HCT116 (cell line): Measurements from ENCODE around the gene KRT38. TPM values are rescaled to one million over a fixed set of nuclear protein-coding genes. Genes with fewer than 3 reads are reported as not detected.

Experiments
- ATAC-seq: fragments of 200-7000 bp; cut with Tn5 transposase; 2 replicates; pipeline ENCODE4 v1.9.1; 2020; ENCODE audit warnings: mild to moderate bottlenecking, moderate library complexity
- BruUV-seq: library from RNA; stranded (reverse); fragments of 400-500 nt; replicated peaks from 2 replicates; lab custom pipeline; 2021; lab: Mats Ljungman, UMichigan
- CTCF ChIA-PET: fragments of 300-600 bp; sonication (Branson Sonifier 250); formaldehyde crosslinking; loops from one replicate; lab custom pipeline; 2021; ENCODE audit warnings: antibody characterized with exemption; lab: Charles Lee
- POLR2A ChIA-PET: fragments of 300-600, 350-600 bp; sonication (Branson Sonifier 250); formaldehyde crosslinking; loops from one replicate; lab custom pipeline; 2021; ENCODE audit warnings: antibody characterized with exemption; lab: Charles Lee
- RAD21 ChIA-PET, 2 experiments: fragments of 300-600 bp; sonication (Branson Sonifier 250); formaldehyde crosslinking; loops; one replicate each; lab custom pipeline; 2023; ENCODE audit warnings: low total read pairs in 2 of 2; ENCODE audit not compliant: uncharacterized antibody in 2 of 2, unreplicated experiment in 2 of 2, low non-redundant PET in 1 of 2; lab: Charles Lee
- DNase-seq: peaks from one replicate; pipeline ENCODE4 v3.0.0-alpha.2; 2010; ENCODE audit warnings: low read depth, low spot score
- H2AFZ ChIP-seq: fragments of 200-600 bp; shearing (Covaris generic), sonication (generic); 2 replicates; pipeline ENCODE4 v1.6.1; 2017; ENCODE audit warnings: low read depth, mixed run types, mixed read lengths, antibody characterized with exemption, low read length; ENCODE audit not compliant: poor library complexity, severe bottlenecking
- H3K27ac ChIP-seq: 2 replicates; pipeline ENCODE4 v1.5.1; 2012; ENCODE audit warnings: low read depth, low read length
- H3K27me3 ChIP-seq: fragments of 200-600 bp; sonication (generic); 2 replicates; pipeline ENCODE4 v1.6.1; 2016; ENCODE audit warnings: mixed run types, low read length, mixed read lengths; ENCODE audit not compliant: insufficient read depth
- H3K36me3 ChIP-seq, 2 experiments: fragments of 200-500 bp in 1 of 2; fragments of 200-600 bp in 1 of 2; sonication (Bioruptor generic) in 1 of 2; sonication (generic) in 1 of 2; 2 replicates each; pipeline versions ENCODE4 v1.5.1 to v1.6.1; 2014 to 2016; ENCODE audit warnings: low read length in 2 of 2, inconsistent platforms in 1 of 2, mixed read lengths in 1 of 2, mixed run types in 1 of 2; ENCODE audit not compliant: insufficient read depth in 2 of 2, control insufficient read depth in 1 of 2
- H3K4me1 ChIP-seq, 2 experiments: fragments of 200-600 bp in 1 of 2; sonication (generic) in 1 of 2; 2 replicates each; pipeline versions ENCODE4 v1.5.1 to v1.6.1; 2012 to 2017; ENCODE audit warnings: low read length in 2 of 2, inconsistent platforms in 1 of 2, mild to moderate bottlenecking in 1 of 2, mixed read lengths in 1 of 2, mixed run types in 1 of 2, moderate library complexity in 1 of 2; ENCODE audit not compliant: insufficient read depth in 2 of 2, control insufficient read depth in 1 of 2
- H3K4me2 ChIP-seq: fragments of 200-600 bp; sonication (generic); 2 replicates; pipeline ENCODE4 v1.6.1; 2017; ENCODE audit warnings: mixed run types, low read length, mixed read lengths
- H3K4me3 ChIP-seq, 2 experiments: fragments of 200-600 bp in 1 of 2; sonication (generic) in 1 of 2; replicated peaks in 1 of 2; 2 replicates each; pipeline ENCODE4 v1.5.1; 2011 to 2016; ENCODE audit warnings: low read length in 2 of 2, control low read depth in 1 of 2, low read depth in 1 of 2, mild to moderate bottlenecking in 1 of 2, mixed read lengths in 1 of 2, mixed run types in 1 of 2
- H3K79me2 ChIP-seq: fragments of 200-600 bp; sonication (generic); 2 replicates; pipeline ENCODE4 v1.6.1; 2017; ENCODE audit warnings: mild to moderate bottlenecking, mixed run types, low read length, moderate library complexity, mixed read lengths; ENCODE audit not compliant: insufficient read depth
- H3K9ac ChIP-seq: fragments of 200-600 bp; sonication (generic); 2 replicates; pipeline ENCODE4 v1.6.1; 2016; ENCODE audit warnings: low read length, mixed read lengths
- H3K9me2 ChIP-seq: fragments of 200-600 bp; sonication (generic), shearing (Covaris generic); 2 replicates; pipeline ENCODE4 v1.6.1; 2017; ENCODE audit warnings: mixed run types, mild to moderate bottlenecking, moderate library complexity; ENCODE audit not compliant: insufficient read depth
- H3K9me3 ChIP-seq, 2 experiments: fragments of 200-500 bp in 1 of 2; fragments of 200-600 bp in 1 of 2; sonication (Bioruptor generic) in 1 of 2; sonication (generic) in 1 of 2; 2 replicates each; pipeline ENCODE4 v1.6.1; 2014 to 2017; ENCODE audit warnings: low read length in 2 of 2, mixed read lengths in 2 of 2, inconsistent platforms in 1 of 2, low read depth in 1 of 2, mild to moderate bottlenecking in 1 of 2, mixed run types in 1 of 2, moderate library complexity in 1 of 2; ENCODE audit not compliant: control insufficient read depth in 1 of 2, insufficient read depth in 1 of 2
- H4K20me1 ChIP-seq: fragments of 200-600 bp; sonication (generic), shearing (Covaris generic); 2 replicates; pipeline ENCODE4 v1.6.1; 2017; ENCODE audit warnings: mixed run types, mild to moderate bottlenecking, moderate library complexity; ENCODE audit not compliant: insufficient read depth
- ATF3 ChIP-seq: IDR thresholded peaks from 2 replicates; pipeline ENCODE4 v1.6.1; 2012
- CTCF ChIP-seq, 3 experiments: fragments of 200-600 bp in 1 of 3; sonication (generic) in 1 of 3; IDR thresholded peaks in 2 of 3; conservative IDR thresholded peaks in 1 of 3; 2 replicates each; pipeline ENCODE4 v1.5.1; 2012 to 2017; ENCODE audit warnings: low read depth in 2 of 3, low read length in 2 of 3, antibody characterized with exemption in 1 of 3, borderline replicate concordance in 1 of 3, control low read depth in 1 of 3, mild to moderate bottlenecking in 1 of 3, mixed read lengths in 1 of 3, mixed run types in 1 of 3, moderate library complexity in 1 of 3; ENCODE audit not compliant: insufficient read depth in 1 of 3
- EZH2phosphoT487 ChIP-seq: fragments of 200-600 bp; IDR thresholded peaks from 2 replicates; pipeline ENCODE4 v1.6.1; 2018; ENCODE audit warnings: antibody characterized with exemption, borderline replicate concordance
- JUND ChIP-seq: IDR thresholded peaks from 2 replicates; pipeline ENCODE4 v1.6.1; 2012
- POLR2A ChIP-seq: IDR thresholded peaks from 2 replicates; pipeline ENCODE4 v1.7.0; 2011; ENCODE audit warnings: borderline replicate concordance; ENCODE audit not compliant: insufficient read depth, insufficient read length; ENCODE audit errors: extremely low read depth
- REST ChIP-seq: IDR thresholded peaks from 2 replicates; pipeline ENCODE4 v1.6.1; 2012; ENCODE audit warnings: low read depth
- SRF ChIP-seq: IDR thresholded peaks from 2 replicates; pipeline ENCODE4 v1.6.1; 2012; ENCODE audit warnings: low read depth
- TCF7L2 ChIP-seq: IDR thresholded peaks from 2 replicates; pipeline ENCODE4 v1.7.0; 2011; ENCODE audit warnings: borderline replicate concordance, inconsistent platforms; ENCODE audit not compliant: insufficient read depth, insufficient read length; ENCODE audit errors: extremely low read depth
- YY1 ChIP-seq: IDR thresholded peaks from 2 replicates; pipeline ENCODE4 v1.6.1; 2011; ENCODE audit warnings: low read length, low read depth, moderate library complexity, mild to moderate bottlenecking; ENCODE audit not compliant: insufficient replicate concordance; ENCODE audit errors: extremely low read depth
- ZBTB33 ChIP-seq: IDR thresholded peaks from 2 replicates; pipeline ENCODE4 v1.6.1; 2011; ENCODE audit warnings: mild to moderate bottlenecking, low read length, moderate library complexity; ENCODE audit not compliant: insufficient replicate concordance; ENCODE audit errors: extremely low read depth
- ZFX ChIP-seq: fragments of 450-650 bp; IDR thresholded peaks from 2 replicates; pipeline ENCODE4 v1.6.1; 2017
- ZNF274 ChIP-seq: fragments of 200-500 bp; sonication (Bioruptor generic); IDR thresholded peaks from 2 replicates; pipeline ENCODE4 v1.6.1; 2014; ENCODE audit warnings: mild to moderate bottlenecking, low read depth, low read length, inconsistent platforms
- intact Hi-C: fragments of 100-400 bp; cut with micrococcal nuclease; formaldehyde crosslinking; loops from 2 replicates; pipeline ENCODE4 v1.10.0; 2022
- total RNA-seq: library from RNA; stranded (reverse); gene quantifications from one replicate; pipeline ENCODE4 v1.2.1, GENCODE V29; 2021; ENCODE audit not compliant: unreplicated experiment

Gene KRT38
- total RNA-seq, 1 experiment from 2014 or later = not detected

GRCh38 chr17:41396340-41396739 is 44.4 kb downstream of the KRT38 start:
- POLR2A ChIA-PET = no interaction called here
- no peaks in the 10 kb centered on the region for H3K27me3 ChIP-seq
- no peaks in the 10 kb centered on the region for H3K36me3 ChIP-seq
- H4K20me1 ChIP-seq = no peaks in the 10 kb centered on the region
- H3K9me2 ChIP-seq = no peaks in the 10 kb centered on the region
- H3K4me2 ChIP-seq = no peak overlapping the region
- CTCF ChIA-PET = no interaction called here
- peaks cover 6 to 38% of the 10 kb centered on the region in 2 experiments; a peak in 3 of 4 replicates for H3K4me1 ChIP-seq
- DNase-seq = no peak
- intact Hi-C loops = no loop called here
- H3K9me3 ChIP-seq = peaks cover 0 to 5% of the 10 kb centered on the region in 2 experiments; a peak in 1 of 4 replicates
- TF ChIP-seq POLR2A = no peak
- TF ChIP-seq TCF7L2 = no peak
- no peak for TF ChIP-seq ZNF274
- TF ChIP-seq ATF3 = no peak
- TF ChIP-seq, all 23 proteins: peak for 0
- no TSS peak for BruUV-seq
- RAD21 ChIA-PET = no interaction called here
- H3K79me2 ChIP-seq = no peaks in the 10 kb centered on the region
- H3K4me3 ChIP-seq = no peak overlapping the region
- H3K27ac ChIP-seq = no peak overlapping the region
- no peak overlapping the region for H3K9ac ChIP-seq
- no peak overlapping the region for H2AFZ ChIP-seq
- no peak for ATAC-seq

- intact Hi-C loops = no loop called here
- Histone ChIP-seq H3K4me1 (peaks cover 6 to 32% of the 10 kb centered on the region in 2 experiments; a peak in 3 of 4 replicates), H2AFZ (no peak overlapping the region), H3K9me2 (no peaks in the 10 kb centered on the region), H3K9ac (no peak overlapping the region), H3K9me3 (peaks cover 0 to 5% of the 10 kb centered on the region in 2 experiments; a peak in 1 of 4 replicates), H3K27ac (no peak overlapping the region), H3K79me2 (no peaks in the 10 kb centered on the region), H3K4me3 (no peak overlapping the region), H4K20me1 (no peaks in the 10 kb centered on the region), H3K36me3 (no peaks in the 10 kb centered on the region), H3K4me2 (no peak overlapping the region), H3K27me3 (no peaks in the 10 kb centered on the region)
- ChIA-PET RAD21 (no interaction called here), POLR2A (no interaction called here), CTCF (no interaction called here)
- DNase-seq (no peak), ATAC-seq (no peak)
- no TSS peak for BruUV-seq
- TF ChIP-seq ZFX (no peak), YY1 (no peak), ZBTB33 (no peak), JUND (no peak), REST (no peak), EZH2phosphoT487 (no peak), SRF (no peak), CTCF (IDR thresholded peaks at IDR 0.05 in 2 of 3, conservative IDR thresholded peaks at IDR 0.05 in 1 of 3; ENCODE audit: borderline replicate concordance in 1 of 3, insufficient read depth in 1 of 3, low read depth in 2 of 3, low read length in 2 of 3) (no peak)
Measured at GRCh38 chr17:41395611-41396010, 45.2 kb downstream of the KRT38 start.
